Adipocyte (in vitro differentiated cells): Measurements from ENCODE around the gene LSM7.
"Not testable (repeated sequence)": the region's sequence is repeated elsewhere in the genome, so short reads cannot be mapped to it uniquely, and the experiment has no call there.

Experiments used
- DNase-seq: peaks from one replicate; pipeline ENCODE4 v3.0.0-alpha.2; 2015; ENCODE audit warnings: low read depth
- H3K27me3 ChIP-seq: replicated peaks from 2 replicates; pipeline ENCODE4 v1.7.0; 2013; ENCODE audit warnings: mild to moderate bottlenecking, low read length, moderate library complexity; ENCODE audit not compliant: control insufficient read depth, insufficient read depth
- H3K36me3 ChIP-seq: 2 replicates; pipeline ENCODE4 v1.7.0; 2013; ENCODE audit warnings: low read length, mild to moderate bottlenecking, moderate library complexity; ENCODE audit not compliant: control insufficient read depth, insufficient read depth, severe bottlenecking
- H3K4me1 ChIP-seq: 2 replicates; pipeline ENCODE4 v1.7.0; 2013; ENCODE audit warnings: mild to moderate bottlenecking, low read length, moderate library complexity; ENCODE audit not compliant: control insufficient read depth, insufficient read depth
- H3K4me3 ChIP-seq: 2 replicates; pipeline ENCODE4 v1.7.0; 2013; ENCODE audit warnings: mild to moderate bottlenecking, low read length, moderate library complexity
- H3K9ac ChIP-seq: 2 replicates; pipeline ENCODE4 v1.7.0; 2013; ENCODE audit warnings: mild to moderate bottlenecking, low read length, moderate library complexity
- H3K9me3 ChIP-seq: 2 replicates; pipeline ENCODE4 v1.7.0; 2013; ENCODE audit warnings: mild to moderate bottlenecking, low read length, moderate library complexity; ENCODE audit not compliant: control insufficient read depth

LSM7 gene

DNA sequence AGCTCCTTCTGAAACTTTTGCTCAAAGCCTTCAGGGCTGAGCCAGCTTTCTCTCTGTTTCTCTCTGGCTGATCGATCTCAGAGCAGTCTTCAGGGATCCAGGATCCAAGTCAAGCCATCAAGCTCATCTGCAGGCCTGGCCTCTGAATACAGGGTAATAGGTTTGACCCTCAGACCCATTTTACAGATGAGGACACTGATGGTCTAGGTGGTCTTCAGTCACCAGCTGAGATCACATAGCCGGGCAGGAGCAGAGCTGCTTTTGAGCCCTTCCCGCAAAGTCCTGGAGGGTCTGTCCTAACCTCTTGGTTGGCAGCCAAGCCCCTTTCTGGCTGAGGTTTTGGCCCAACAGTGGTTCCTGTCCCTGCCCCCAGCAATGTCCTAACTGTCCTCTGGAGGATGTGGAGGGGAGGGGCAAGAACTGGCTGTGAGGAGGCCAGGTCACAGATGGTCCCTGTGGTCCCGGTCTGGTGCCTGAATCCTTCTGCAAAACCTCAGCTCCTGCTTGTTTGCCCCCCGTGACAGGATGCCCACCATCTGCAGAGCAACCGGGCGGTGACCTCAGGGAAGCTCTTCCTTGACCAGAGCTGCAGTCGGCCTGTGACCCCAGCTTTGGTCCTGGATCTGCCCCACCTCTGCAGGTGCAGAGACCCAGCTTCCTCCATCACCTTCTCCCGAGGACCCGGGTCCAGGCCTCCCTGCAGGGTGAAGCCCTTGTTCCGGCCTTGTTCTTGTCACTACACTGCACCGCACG lies 40.6 kb downstream of the LSM7 start:
- H3K9ac ChIP-seq, result no peak overlapping the region
- no peaks in the 10 kb centered on the region for H3K36me3 ChIP-seq
- H3K9me3 ChIP-seq, result no peaks in the 10 kb centered on the region
- H3K27me3 ChIP-seq, result peaks cover 27% of the 10 kb centered on the region
- H3K4me3 ChIP-seq, result no peak overlapping the region
- no peaks in the 10 kb centered on the region for H3K4me1 ChIP-seq
- no peak for DNase-seq

DNA sequence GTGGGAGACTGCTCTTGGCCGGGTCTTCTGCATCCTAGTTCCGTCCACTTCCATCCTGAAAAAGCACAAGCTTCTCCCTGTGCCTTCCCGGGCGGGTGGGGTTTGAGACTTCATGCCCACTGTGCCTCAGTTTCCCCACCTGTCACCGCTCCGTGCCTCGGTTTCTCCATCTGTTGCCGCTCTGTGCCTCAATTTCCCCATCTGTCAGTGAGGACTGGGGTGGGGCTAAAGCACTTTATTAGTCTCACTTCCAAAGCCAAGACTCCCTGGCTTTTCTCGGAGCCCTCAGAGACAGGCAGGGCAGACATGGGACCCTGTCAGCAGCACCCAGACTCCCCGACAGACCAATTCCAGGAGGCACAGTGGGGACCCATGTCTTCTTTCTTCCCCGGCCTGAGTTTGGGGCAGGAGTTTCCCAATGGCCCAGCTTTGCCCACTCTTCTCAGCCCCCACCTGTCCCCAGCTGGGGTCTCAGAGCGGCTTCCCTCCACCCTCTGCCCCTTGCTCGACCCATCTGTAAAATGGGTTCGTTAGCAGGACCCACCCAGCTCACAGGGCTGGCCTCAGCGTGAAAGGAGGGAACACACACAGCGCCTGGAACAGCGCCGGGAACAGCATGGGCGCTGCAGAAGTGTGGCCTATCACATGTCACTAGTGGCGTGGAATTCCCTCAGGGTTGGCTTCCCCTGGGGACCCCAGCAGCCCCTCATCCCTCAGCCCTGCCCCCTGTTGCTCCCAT lies 41.8 kb downstream of the LSM7 start:
- Histone ChIP-seq H3K36me3 (no peaks in the 10 kb centered on the region), H3K4me1 (peaks cover 7% of the 10 kb centered on the region), H3K9me3 (no peaks in the 10 kb centered on the region), H3K27me3 (peaks cover 23% of the 10 kb centered on the region), H3K9ac (no peak overlapping the region), H3K4me3 (no peak overlapping the region)
- no peak for DNase-seq

DNA sequence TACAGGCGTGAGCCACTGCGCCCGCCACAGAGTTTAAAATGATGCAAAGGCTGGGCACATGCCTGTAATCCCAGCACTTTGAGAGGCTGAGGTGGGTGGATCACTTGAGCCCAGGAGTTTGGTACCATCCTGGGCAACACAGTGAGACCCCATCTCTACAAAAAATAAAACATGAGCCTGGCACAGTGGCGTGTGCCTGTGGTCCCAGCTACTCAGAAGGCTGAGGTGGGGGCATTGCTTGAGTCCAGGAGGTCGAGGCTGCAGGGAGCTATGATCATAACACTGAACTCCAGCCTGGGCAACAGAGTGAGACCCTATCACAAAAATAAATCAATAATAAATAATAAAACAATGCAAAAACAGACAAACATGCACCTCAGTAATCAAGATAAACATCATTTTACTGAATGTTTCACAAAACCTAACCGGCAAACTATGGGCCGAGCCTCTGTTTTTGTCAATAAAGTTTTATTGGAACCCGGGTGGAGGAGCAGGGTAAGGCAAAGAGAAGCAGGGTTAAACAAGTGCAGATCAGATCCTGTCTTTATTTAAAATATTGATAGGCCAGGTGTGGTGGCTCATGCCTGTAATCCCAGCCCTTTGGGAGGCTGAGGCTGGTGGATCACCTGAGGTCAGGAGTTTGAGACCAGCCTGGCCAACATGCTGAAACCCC lies 44.4 kb downstream of the LSM7 start:
- Histone ChIP-seq H3K9ac (no peak overlapping the region), H3K9me3 (no peaks in the 10 kb centered on the region), H3K27me3 (peaks cover 7% of the 10 kb centered on the region), H3K4me3 (no peak overlapping the region), H3K36me3 (no peaks in the 10 kb centered on the region), H3K4me1 (peaks cover 8% of the 10 kb centered on the region)
- no peak for DNase-seq

DNA sequence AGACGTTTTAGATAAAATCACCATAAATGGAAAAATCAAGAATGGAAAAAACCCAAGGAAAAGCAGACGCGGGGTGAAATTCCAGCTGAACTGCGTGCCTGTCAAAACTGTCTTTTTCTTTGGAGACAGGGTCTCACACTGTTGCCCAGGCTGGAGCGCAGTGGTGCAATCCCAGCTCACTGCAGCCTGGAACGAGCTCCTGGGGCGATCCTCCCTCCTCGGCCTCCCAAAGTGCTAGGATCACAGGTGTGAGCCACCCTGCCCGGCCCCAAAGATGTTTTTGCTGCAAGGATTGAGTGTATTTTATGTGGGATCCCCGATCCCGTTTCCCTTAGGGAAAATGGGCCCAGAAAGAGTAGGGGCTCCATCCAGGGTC lies 45.5 kb downstream of the LSM7 start:
- no peak for DNase-seq
- no peak overlapping the region for H3K4me3 ChIP-seq
- H3K27me3 ChIP-seq, result no peaks in the 10 kb centered on the region
- no peaks in the 10 kb centered on the region for H3K9me3 ChIP-seq
- H3K4me1 ChIP-seq, result peaks cover 8% of the 10 kb centered on the region
- no peak overlapping the region for H3K9ac ChIP-seq
- no peaks in the 10 kb centered on the region for H3K36me3 ChIP-seq

DNA sequence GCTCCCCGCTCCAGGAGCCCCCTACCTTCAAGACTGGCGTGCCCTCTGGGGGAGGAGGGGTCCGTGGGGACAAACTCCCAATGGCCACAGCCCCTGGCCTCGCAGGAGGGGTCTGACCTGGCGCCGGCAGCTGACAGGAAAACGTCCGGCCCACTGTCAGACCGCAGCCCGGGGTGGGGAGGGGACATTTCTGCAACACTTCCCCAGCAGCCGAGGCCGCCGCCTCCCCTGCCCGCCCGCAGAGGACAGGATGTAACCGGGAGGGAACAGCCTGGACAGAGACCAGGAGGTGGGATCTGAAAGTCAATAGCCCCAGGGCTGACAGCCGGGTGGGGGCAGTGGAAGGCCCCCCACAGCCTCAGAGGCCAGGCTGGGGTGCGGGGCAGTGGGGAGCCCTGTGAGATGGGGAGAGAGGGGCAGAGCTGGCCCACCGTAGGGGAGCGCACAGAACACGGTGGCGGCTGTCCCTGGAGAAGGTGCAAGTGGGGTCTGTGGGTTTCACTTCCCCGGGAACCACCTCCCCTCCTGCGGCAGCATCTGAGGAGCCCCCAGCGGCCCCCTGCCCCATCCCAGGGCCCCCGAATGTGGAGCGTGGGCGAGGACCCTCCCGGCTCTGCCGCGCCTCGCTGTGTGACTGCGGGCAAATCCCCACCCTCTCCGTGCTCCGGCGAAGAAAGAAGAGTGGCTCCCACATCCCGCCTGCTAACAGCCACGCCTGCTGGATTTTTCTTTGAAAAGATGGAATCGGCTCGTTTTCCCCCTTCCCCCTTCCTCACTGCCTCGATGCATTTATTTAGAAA lies 46.1 kb downstream of the LSM7 start, which contains the start of gene PEAK3:
PEAK3 (minus strand) TSS at position 114 of the 800 bp plus-strand sequence. CDS start 1,244 bp downstream, outside the sequence.
- Histone ChIP-seq H3K9ac (peak within 1 kb of the TSS; percentile 46), H3K9me3 (no peaks in the 10 kb centered on the region), H3K4me3 (peak within 1 kb of the TSS; percentile 41), H3K27me3 (no peaks in the 10 kb centered on the region), H3K4me1 (peaks cover 8% of the 10 kb centered on the region), H3K36me3 (no peaks in the 10 kb centered on the region)
- DNase-seq, result peak; percentile 59

DNA sequence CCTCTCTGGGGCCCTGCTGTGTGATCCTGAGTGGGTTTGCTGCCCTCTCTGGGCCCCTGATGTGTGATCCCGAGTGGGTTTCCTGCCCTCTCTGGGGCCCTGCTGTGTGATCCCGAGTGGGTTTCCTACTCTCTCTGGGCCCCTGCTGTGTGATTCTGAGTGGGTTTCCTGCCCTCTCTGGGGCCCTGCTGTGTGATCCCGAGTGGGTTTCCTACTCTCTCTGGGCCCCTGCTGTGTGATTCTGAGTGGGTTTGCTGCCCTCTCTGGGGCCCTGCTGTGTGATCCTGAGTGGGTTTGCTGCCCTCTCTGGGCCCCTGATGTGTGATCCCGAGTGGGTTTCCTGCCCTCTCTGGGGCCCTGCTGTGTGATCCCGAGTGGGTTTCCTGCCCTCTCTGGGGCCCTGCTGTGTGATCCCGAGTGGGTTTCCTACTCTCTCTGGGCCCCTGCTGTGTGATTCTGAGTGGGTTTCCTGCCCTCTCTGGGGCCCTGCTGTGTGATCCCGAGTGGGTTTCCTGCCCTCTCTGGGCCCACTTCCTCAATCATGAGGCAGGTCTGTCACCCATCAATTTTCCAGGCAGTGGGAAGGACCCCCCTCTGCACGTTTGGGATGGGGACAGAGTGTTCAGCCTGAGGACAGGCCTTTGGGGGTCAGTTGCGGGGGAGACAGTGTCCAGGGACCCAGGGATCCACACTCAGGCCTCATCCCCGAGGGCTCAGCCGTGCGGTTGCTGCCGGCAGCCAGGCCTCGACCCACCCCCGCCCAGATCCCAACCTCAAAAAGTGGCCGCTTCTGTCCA lies 46.9 kb downstream of the LSM7 start:
- H3K4me3 ChIP-seq, result peak overlapping the region; percentile 41
- H3K9ac ChIP-seq, result peak overlapping the region; percentile 46
- not testable (repeated sequence) for H3K4me1 ChIP-seq, H3K27me3 ChIP-seq, H3K9me3 ChIP-seq, DNase-seq, H3K36me3 ChIP-seq

DNA sequence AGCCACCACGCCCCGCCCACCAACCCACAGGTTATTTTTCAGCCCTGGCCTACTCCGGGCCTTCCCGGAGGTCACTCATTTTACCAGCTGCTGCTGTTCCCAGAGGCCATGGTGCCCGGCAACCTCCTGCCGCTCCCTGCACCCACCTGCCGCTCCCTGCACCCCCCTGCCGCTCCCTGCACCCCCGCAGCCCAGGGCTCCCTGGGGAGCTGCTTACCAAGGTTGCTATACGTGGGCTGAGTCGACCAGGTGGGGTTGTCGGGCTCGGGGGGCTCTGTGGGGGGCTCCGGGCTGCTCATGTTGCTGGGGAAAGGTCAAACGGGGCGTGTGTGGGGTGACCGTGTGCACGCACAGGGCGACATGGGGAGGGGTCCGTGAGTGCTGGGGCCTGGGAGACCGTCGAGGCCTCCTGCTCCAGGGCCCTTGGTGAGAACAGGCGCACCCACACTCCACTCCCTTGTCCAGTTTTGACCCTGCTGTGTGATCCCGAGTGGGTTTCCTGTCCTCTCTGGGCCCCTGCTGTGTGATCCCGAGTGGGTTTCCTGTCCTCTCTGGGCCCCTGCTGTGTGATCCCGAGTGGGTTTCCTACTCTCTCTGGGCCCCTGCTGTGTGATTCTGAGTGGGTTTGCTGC lies 47.6 kb downstream of the LSM7 start:
- H3K27me3 ChIP-seq, result no peaks in the 10 kb centered on the region
- H3K4me1 ChIP-seq, result peaks cover 8% of the 10 kb centered on the region
- H3K4me3 ChIP-seq, result no peak overlapping the region
- DNase-seq, result no peak
- H3K36me3 ChIP-seq, result no peaks in the 10 kb centered on the region
- no peak overlapping the region for H3K9ac ChIP-seq
- H3K9me3 ChIP-seq, result no peaks in the 10 kb centered on the region

DNA sequence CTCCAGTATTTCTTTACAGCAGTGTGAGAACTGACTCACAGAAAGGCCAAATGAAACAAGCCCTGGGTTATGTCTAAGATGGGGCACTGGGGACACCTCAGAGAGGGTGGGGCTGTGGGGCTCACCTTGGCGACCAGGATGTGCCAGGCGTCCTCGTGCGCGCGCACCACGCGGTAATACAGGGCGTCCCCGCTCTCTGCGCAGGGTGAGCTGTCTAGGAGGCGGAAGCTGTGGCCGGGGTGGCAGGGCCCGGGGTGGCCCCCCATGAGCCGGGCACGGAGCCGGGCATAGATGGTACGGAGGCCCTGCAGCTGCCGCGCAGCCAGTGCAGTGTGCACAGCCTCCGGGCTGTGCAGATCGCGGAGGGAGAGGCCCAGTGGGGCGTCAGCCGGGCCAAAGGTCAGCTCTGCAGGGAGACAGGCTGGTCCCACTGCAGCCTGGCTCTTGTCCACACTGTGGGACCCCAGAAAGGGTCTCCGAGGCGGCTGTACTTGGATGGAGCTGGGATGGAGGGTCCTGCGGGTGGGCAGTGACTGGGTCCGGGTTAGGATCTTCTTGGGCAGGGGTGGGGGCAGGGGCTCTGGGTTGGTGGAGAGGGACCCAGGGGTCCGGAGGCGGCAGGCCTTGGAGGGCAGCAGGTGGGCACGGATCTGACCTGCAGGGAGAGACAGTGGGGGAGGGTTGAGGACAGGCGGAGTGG lies 49.8 kb downstream of the LSM7 start:
- no peak for DNase-seq
- H3K27me3 ChIP-seq, result no peaks in the 10 kb centered on the region
- H3K4me1 ChIP-seq, result peaks cover 24% of the 10 kb centered on the region
- H3K36me3 ChIP-seq, result peaks cover 9% of the 10 kb centered on the region
- H3K4me3 ChIP-seq, result no peak overlapping the region
- H3K9me3 ChIP-seq, result no peaks in the 10 kb centered on the region
- no peak overlapping the region for H3K9ac ChIP-seq

DNA sequence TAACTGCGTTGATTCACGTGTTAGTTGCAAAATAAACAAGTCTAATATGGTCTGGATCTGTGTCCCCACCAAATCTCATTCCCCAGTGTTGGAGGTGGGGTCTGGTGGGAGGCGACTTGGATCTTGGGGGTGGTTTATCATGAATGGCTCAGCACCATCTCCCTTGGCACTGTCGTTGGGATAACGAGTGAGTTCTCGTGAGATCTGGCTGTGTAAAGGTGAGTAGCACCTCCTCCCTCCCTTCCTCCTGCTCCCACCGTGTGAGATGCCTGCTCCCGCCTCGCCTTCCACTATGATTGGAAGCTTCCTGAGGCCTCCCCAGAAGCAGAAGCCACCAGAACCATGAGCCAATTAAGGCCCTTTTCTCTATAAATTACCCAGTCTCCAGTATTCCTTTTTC lies 51.2 kb downstream of the LSM7 start:
- Histone ChIP-seq H3K9me3 (no peaks in the 10 kb centered on the region), H3K36me3 (peaks cover 17% of the 10 kb centered on the region), H3K4me1 (peaks cover 34% of the 10 kb centered on the region), H3K9ac (no peak overlapping the region), H3K27me3 (no peaks in the 10 kb centered on the region), H3K4me3 (no peak overlapping the region)
- no peak for DNase-seq
